Measurements from ENCODE around the gene CGB7. TPM values are rescaled to one million over a fixed set of nuclear protein-coding genes. Genes with fewer than 3 reads are reported as not detected.

The CGB7 gene
- polyA plus RNA-seq (2012; ENCODE audit: insufficient read length, low read depth), result not detected

- no peak for TF ChIP-seq TAF1 (IDR thresholded peaks at IDR 0.05; ENCODE audit: borderline replicate concordance, insufficient read depth, low read length)
- TF ChIP-seq REST (IDR thresholded peaks at IDR 0.05; ENCODE audit: insufficient read depth in 1 of 2, low read depth in 2 of 2, low read length in 2 of 2), result no peak
- TF ChIP-seq FOXP2 (optimal IDR thresholded peaks at IDR 0.05; ENCODE audit: borderline replicate concordance, extremely low read depth, extremely low read length, insufficient read depth), result no peak
- TF ChIP-seq POLR2AphosphoS5 (IDR thresholded peaks at IDR 0.05; ENCODE audit: low read depth, low read length), result no peak
- TF ChIP-seq SIN3A (IDR thresholded peaks at IDR 0.05; ENCODE audit: borderline replicate concordance, insufficient read depth, low read length), result no peak
These were observed at the start of gene CGB7 for GRCh38 chr19:49057636-49058234. Gene CGB7, minus strand, starts transcription at chr19:49057749. Its CDS starts 2,374 bp downstream, at chr19:49055375.

DNA sequence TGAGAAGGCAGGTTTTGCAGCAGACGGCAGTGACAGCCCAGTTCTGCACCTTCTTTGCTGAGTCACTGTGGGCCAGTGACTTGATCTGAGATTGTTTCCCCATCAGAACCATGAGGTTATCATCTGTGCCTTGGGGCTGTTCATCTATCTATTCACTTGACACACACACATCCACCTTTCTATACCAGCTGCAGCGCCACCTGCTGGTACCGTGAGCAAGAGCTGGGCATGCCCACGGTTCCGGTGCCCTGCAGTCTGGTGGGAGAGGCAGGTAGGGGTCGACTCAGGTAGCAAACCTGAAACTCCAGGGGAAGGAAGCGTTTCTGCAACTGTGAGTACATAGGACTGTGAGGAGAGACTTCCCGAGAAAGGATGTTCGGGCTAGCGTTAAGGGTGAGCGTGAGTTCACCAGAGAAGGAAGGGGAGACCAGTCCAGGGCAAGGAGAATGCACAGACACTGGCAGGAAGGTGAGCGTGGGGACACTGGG, 49.1 kb upstream of the CGB7 start:
- no peak for TF ChIP-seq POLR2AphosphoS5 (IDR thresholded peaks at IDR 0.05; ENCODE audit: low read depth, low read length)
- no peak for TF ChIP-seq FOXP2 (optimal IDR thresholded peaks at IDR 0.05; ENCODE audit: borderline replicate concordance, extremely low read depth, extremely low read length, insufficient read depth)
- TF ChIP-seq REST (IDR thresholded peaks at IDR 0.05; ENCODE audit: insufficient read depth in 1 of 2, low read depth in 2 of 2, low read length in 2 of 2), result no peak
- TF ChIP-seq TAF1 (IDR thresholded peaks at IDR 0.05; ENCODE audit: borderline replicate concordance, insufficient read depth, low read length), result no peak
- no peak for TF ChIP-seq SIN3A (IDR thresholded peaks at IDR 0.05; ENCODE audit: borderline replicate concordance, insufficient read depth, low read length)

- no peak for TF ChIP-seq REST (IDR thresholded peaks at IDR 0.05; ENCODE audit: insufficient read depth in 1 of 2, low read depth in 2 of 2, low read length in 2 of 2)
- no peak for TF ChIP-seq FOXP2 (optimal IDR thresholded peaks at IDR 0.05; ENCODE audit: borderline replicate concordance, extremely low read depth, extremely low read length, insufficient read depth)
- no peak for TF ChIP-seq TAF1 (IDR thresholded peaks at IDR 0.05; ENCODE audit: borderline replicate concordance, insufficient read depth, low read length)
- TF ChIP-seq SIN3A (IDR thresholded peaks at IDR 0.05; ENCODE audit: borderline replicate concordance, insufficient read depth, low read length), result no peak
- TF ChIP-seq POLR2AphosphoS5 (IDR thresholded peaks at IDR 0.05; ENCODE audit: low read depth, low read length), result no peak
These were observed 46.8 kb upstream of the CGB7 start for GRCh38 chr19:49104229-49104864.

DNA sequence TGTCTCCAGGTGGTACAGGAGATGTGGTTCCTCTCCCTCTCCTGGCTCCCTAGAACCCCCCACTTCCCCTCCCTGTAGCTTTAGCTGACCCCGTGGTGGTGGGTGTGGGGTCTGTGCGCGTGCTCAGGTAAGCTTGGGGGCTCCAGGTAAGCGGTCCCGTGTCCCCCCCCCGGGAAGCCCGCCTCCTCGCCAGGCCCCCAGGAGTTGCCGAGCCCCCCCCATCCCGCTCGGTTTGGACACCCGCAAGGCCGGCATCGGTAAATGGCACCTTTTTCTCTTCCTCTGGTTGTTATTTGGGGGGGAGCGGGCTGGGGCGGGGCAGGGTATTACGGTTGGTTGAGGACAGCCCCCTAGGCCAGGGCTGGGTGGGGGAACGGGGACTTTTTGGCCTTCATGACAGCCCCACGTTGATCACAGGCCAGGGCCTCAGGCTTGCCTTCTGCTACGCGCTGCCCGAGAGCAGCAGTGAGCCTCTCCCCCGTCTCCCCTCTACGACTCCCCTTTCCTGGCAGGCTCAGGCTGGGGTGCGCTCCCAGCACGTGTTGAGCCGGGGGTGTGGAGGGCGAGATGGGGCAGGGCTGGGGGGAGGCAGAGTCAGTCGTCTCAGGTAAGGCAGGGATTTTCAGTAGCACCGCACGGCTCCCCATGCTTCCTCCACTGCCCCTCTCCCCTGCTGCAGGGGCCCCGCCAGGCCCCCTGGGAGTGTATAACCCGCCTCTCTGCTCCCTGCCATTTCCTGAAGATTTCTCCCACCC, 46.0 kb upstream of the CGB7 start:
- TF ChIP-seq TAF1 (IDR thresholded peaks at IDR 0.05; ENCODE audit: borderline replicate concordance, insufficient read depth, low read length) (no peak), REST (IDR thresholded peaks at IDR 0.05; ENCODE audit: insufficient read depth in 1 of 2, low read depth in 2 of 2, low read length in 2 of 2) (no peak), POLR2AphosphoS5 (IDR thresholded peaks at IDR 0.05; ENCODE audit: low read depth, low read length) (no peak), SIN3A (IDR thresholded peaks at IDR 0.05; ENCODE audit: borderline replicate concordance, insufficient read depth, low read length) (no peak), FOXP2 (optimal IDR thresholded peaks at IDR 0.05; ENCODE audit: borderline replicate concordance, extremely low read depth, extremely low read length, insufficient read depth) (no peak)
